ENCODE results near the gene TSPEAR.
"Not testable (repeated sequence)": the region's sequence is repeated elsewhere in the genome, so short reads cannot be mapped to it uniquely, and the experiment has no call there.

TSPEAR gene

GRCh38 chr21:44589586-44590305 lies 121.6 kb downstream of the TSPEAR start:
- no peak overlapping the region for H3K27ac Mint-ChIP-seq
- DNase-seq (ENCODE audit: low spot score): no peak

GRCh38 chr21:44589094-44589493 lies 122.3 kb downstream of the TSPEAR start:
- Mint-ChIP-seq H3K27ac (no peak overlapping the region), H3K9me3 (no peaks in the 10 kb centered on the region), H3K27me3 (ENCODE audit: low read depth) (peaks cover 27% of the 10 kb centered on the region), H3K36me3 (ENCODE audit: low read depth) (no peaks in the 10 kb centered on the region), H3K4me1 (ENCODE audit: low read depth) (peaks cover 2% of the 10 kb centered on the region), H3K4me3 (no peak overlapping the region)
- no peak for DNase-seq (ENCODE audit: low spot score)

More at GRCh38 chr21:44589586-44590305, 121.6 kb downstream of the TSPEAR start:
- Mint-ChIP-seq H3K36me3 (ENCODE audit: low read depth) (no peaks in the 10 kb centered on the region), H3K4me3 (no peak overlapping the region), H3K9me3 (no peaks in the 10 kb centered on the region), H3K4me1 (ENCODE audit: low read depth) (no peaks in the 10 kb centered on the region), H3K27me3 (ENCODE audit: low read depth) (peaks cover 27% of the 10 kb centered on the region)

- no peak for DNase-seq (ENCODE audit: low spot score)
- Mint-ChIP-seq H3K4me3 (no peak overlapping the region), H3K27me3 (ENCODE audit: low read depth) (peaks cover 27% of the 10 kb centered on the region), H3K4me1 (ENCODE audit: low read depth) (peaks cover 5% of the 10 kb centered on the region), H3K9me3 (peaks cover 18% of the 10 kb centered on the region), H3K27ac (no peak overlapping the region), H3K36me3 (ENCODE audit: low read depth) (peaks cover 1% of the 10 kb centered on the region)
Measured at GRCh38 chr21:44585892-44586291, 125.5 kb downstream of the TSPEAR start.

GRCh38 chr21:44583800-44584147 lies 127.6 kb downstream of the TSPEAR start:
- Mint-ChIP-seq H3K27me3 (ENCODE audit: low read depth) (peaks cover 27% of the 10 kb centered on the region), H3K4me1 (ENCODE audit: low read depth) (peaks cover 5% of the 10 kb centered on the region), H3K36me3 (ENCODE audit: low read depth) (peaks cover 1% of the 10 kb centered on the region), H3K27ac (no peak overlapping the region), H3K4me3 (no peak overlapping the region), H3K9me3 (peaks cover 31% of the 10 kb centered on the region)
- DNase-seq (ENCODE audit: low spot score): no peak

GRCh38 chr21:44583089-44583799 lies 128.1 kb downstream of the TSPEAR start:
- Mint-ChIP-seq H3K4me1 (ENCODE audit: low read depth) (peaks cover 5% of the 10 kb centered on the region), H3K27ac (no peak overlapping the region), H3K36me3 (ENCODE audit: low read depth) (peaks cover 1% of the 10 kb centered on the region), H3K4me3 (no peak overlapping the region), H3K9me3 (peaks cover 32% of the 10 kb centered on the region), H3K27me3 (ENCODE audit: low read depth) (peaks cover 27% of the 10 kb centered on the region)
- DNase-seq (ENCODE audit: low spot score): no peak

GRCh38 chr21:44582055-44582454 lies 129.3 kb downstream of the TSPEAR start:
- H3K27ac Mint-ChIP-seq: no peak overlapping the region
- no peak for DNase-seq (ENCODE audit: low spot score)
- peaks cover 17% of the 10 kb centered on the region for H3K27me3 Mint-ChIP-seq (ENCODE audit: low read depth)
- peaks cover 1% of the 10 kb centered on the region for H3K36me3 Mint-ChIP-seq (ENCODE audit: low read depth)
- no peak overlapping the region for H3K4me3 Mint-ChIP-seq
- peaks cover 5% of the 10 kb centered on the region for H3K4me1 Mint-ChIP-seq (ENCODE audit: low read depth)
- H3K9me3 Mint-ChIP-seq: peaks cover 44% of the 10 kb centered on the region

GRCh38 chr21:44581158-44581557 lies 130.2 kb downstream of the TSPEAR start:
- peaks cover 49% of the 10 kb centered on the region for H3K9me3 Mint-ChIP-seq
- H3K27me3 Mint-ChIP-seq (ENCODE audit: low read depth): peaks cover 10% of the 10 kb centered on the region
- DNase-seq (ENCODE audit: low spot score): no peak
- peaks cover 5% of the 10 kb centered on the region for H3K4me1 Mint-ChIP-seq (ENCODE audit: low read depth)
- peaks cover 1% of the 10 kb centered on the region for H3K36me3 Mint-ChIP-seq (ENCODE audit: low read depth)
- H3K4me3 Mint-ChIP-seq: no peak overlapping the region
- H3K27ac Mint-ChIP-seq: no peak overlapping the region

- H3K27ac Mint-ChIP-seq; H3K4me3 Mint-ChIP-seq; H3K4me1 Mint-ChIP-seq (ENCODE audit: low read depth); DNase-seq (ENCODE audit: low spot score); H3K36me3 Mint-ChIP-seq (ENCODE audit: low read depth); H3K27me3 Mint-ChIP-seq (ENCODE audit: low read depth): not testable (repeated sequence)
- peaks cover 49% of the 10 kb centered on the region for H3K9me3 Mint-ChIP-seq
Measured at GRCh38 chr21:44580231-44580821, 131.0 kb downstream of the TSPEAR start, which contains the start of gene KRTAP10-5. TSS of gene KRTAP10-5 (minus strand) at chr21:44580604. CDS start at chr21:44580578, 26 bp downstream.

GRCh38 chr21:44579833-44580144 lies 131.6 kb downstream of the TSPEAR start:
- H3K9me3 Mint-ChIP-seq: peaks cover 49% of the 10 kb centered on the region
- peaks cover 1% of the 10 kb centered on the region for H3K36me3 Mint-ChIP-seq (ENCODE audit: low read depth)
- no peak overlapping the region for H3K27ac Mint-ChIP-seq
- DNase-seq (ENCODE audit: low spot score): no peak
- H3K27me3 Mint-ChIP-seq (ENCODE audit: low read depth): no peaks in the 10 kb centered on the region
- no peak overlapping the region for H3K4me3 Mint-ChIP-seq
- H3K4me1 Mint-ChIP-seq (ENCODE audit: low read depth): peaks cover 5% of the 10 kb centered on the region

GRCh38 chr21:44579056-44579832 lies 132.1 kb downstream of the TSPEAR start:
- Mint-ChIP-seq H3K27me3 (ENCODE audit: low read depth) (no peaks in the 10 kb centered on the region), H3K36me3 (ENCODE audit: low read depth) (peaks cover 1% of the 10 kb centered on the region), H3K4me1 (ENCODE audit: low read depth) (peaks cover 4% of the 10 kb centered on the region), H3K4me3 (no peak overlapping the region), H3K9me3 (peaks cover 49% of the 10 kb centered on the region), H3K27ac (no peak overlapping the region)
- DNase-seq (ENCODE audit: low spot score): no peak

- H3K36me3 Mint-ChIP-seq (ENCODE audit: low read depth): peaks cover 1% of the 10 kb centered on the region
- no peaks in the 10 kb centered on the region for H3K4me1 Mint-ChIP-seq (ENCODE audit: low read depth)
- H3K4me3 Mint-ChIP-seq: no peak overlapping the region
- no peaks in the 10 kb centered on the region for H3K27me3 Mint-ChIP-seq (ENCODE audit: low read depth)
- peaks cover 49% of the 10 kb centered on the region for H3K9me3 Mint-ChIP-seq
- DNase-seq (ENCODE audit: low spot score): no peak
- no peak overlapping the region for H3K27ac Mint-ChIP-seq
Measured at GRCh38 chr21:44578371-44579055, 132.9 kb downstream of the TSPEAR start.

GRCh38 chr21:44576025-44576420 lies 135.3 kb downstream of the TSPEAR start:
- no peak overlapping the region for H3K4me3 Mint-ChIP-seq
- H3K36me3 Mint-ChIP-seq (ENCODE audit: low read depth): peaks cover under 1% of the 10 kb centered on the region
- no peaks in the 10 kb centered on the region for H3K27me3 Mint-ChIP-seq (ENCODE audit: low read depth)
- no peak for DNase-seq (ENCODE audit: low spot score)
- no peak overlapping the region for H3K27ac Mint-ChIP-seq
- H3K4me1 Mint-ChIP-seq (ENCODE audit: low read depth): no peaks in the 10 kb centered on the region
- H3K9me3 Mint-ChIP-seq: peaks cover 33% of the 10 kb centered on the region

- no peak overlapping the region for H3K27ac Mint-ChIP-seq
- peaks cover 27% of the 10 kb centered on the region for H3K9me3 Mint-ChIP-seq
- no peaks in the 10 kb centered on the region for H3K36me3 Mint-ChIP-seq (ENCODE audit: low read depth)
- H3K4me3 Mint-ChIP-seq: no peak overlapping the region
- H3K27me3 Mint-ChIP-seq (ENCODE audit: low read depth): no peaks in the 10 kb centered on the region
- no peaks in the 10 kb centered on the region for H3K4me1 Mint-ChIP-seq (ENCODE audit: low read depth)
- no peak for DNase-seq (ENCODE audit: low spot score)
Measured at GRCh38 chr21:44575307-44576024, 135.9 kb downstream of the TSPEAR start.

Data from T-helper 2 cell treated with Interferon-gamma antibody and Interleukin-4, amounts not matched to agents 5 μg/mL and 100 μg/mL, for 36 hours (primary cell).